HepG2 (cell line): ENCODE measurements around the gene LRRC10B. TPM values are rescaled to one million over a fixed set of nuclear protein-coding genes. Genes with fewer than 3 reads are reported as not detected.

Source experiments
- ATAC-seq: fragments of 200-7000 bp; cut with Tn5 transposase; 3 replicates; pipeline ENCODE4 v1.9.1; 2020; ENCODE audit warnings: mild to moderate bottlenecking, moderate library complexity
- BruUV-seq: library from RNA; stranded (reverse); fragments of 400-500 nt; replicated peaks from 2 replicates; lab custom pipeline; 2021; lab: Mats Ljungman, UMichigan
- CTCF ChIA-PET: fragments of 300-600 bp; formaldehyde crosslinking; extraction: SDS; loops from one replicate; lab custom pipeline; 2021; ENCODE audit warnings: low total read pairs, inconsistent platforms, low intra/inter-chr PET ratio; lab: Yijun Ruan, JAX
- POLR2A ChIA-PET: fragments of 350-600 bp; sonication (Branson Sonifier 250); formaldehyde crosslinking; loops from one replicate; lab custom pipeline; 2020; ENCODE audit warnings: antibody characterized with exemption, inconsistent platforms; lab: Yijun Ruan, JAX
- DNase-seq: peaks from one replicate; pipeline ENCODE4 v3.0.0-alpha.2; 2015; ENCODE audit warnings: low spot score
- FAIRE-seq: peaks from 3 replicates; lab custom pipeline; 2011; peaks lifted over from hg19 to GRCh38; lab: Jason Lieb, UNC
- H2AFZ ChIP-seq: one replicate; pipeline ENCODE4 v1.6.1; 2011; ENCODE audit warnings: low read length, inconsistent platforms
- H3K27ac ChIP-seq: fragments of 300-600 bp; 3 replicates; pipeline ENCODE4 v1.8.0; 2011; ENCODE audit warnings: mixed run types, mild to moderate bottlenecking, mixed read lengths, low read length, inconsistent platforms; ENCODE audit not compliant: insufficient read depth; ENCODE audit errors: extremely low read length
- H3K27me3 ChIP-seq, 2 experiments: fragments of 200-600 bp in 1 of 2; 2 replicates in 1 of 2; 3 replicates in 1 of 2; pipeline versions ENCODE4 v1.6.0 to v1.8.0; 2011; ENCODE audit warnings: low read length in 2 of 2, mild to moderate bottlenecking in 2 of 2, moderate library complexity in 2 of 2, inconsistent platforms in 1 of 2; ENCODE audit not compliant: insufficient read depth in 2 of 2, control insufficient read depth in 1 of 2
- H3K36me3 ChIP-seq, 2 experiments: fragments of 200-600 bp in 1 of 2; replicated peaks in 1 of 2; 2 replicates in 1 of 2; 3 replicates in 1 of 2; pipeline versions ENCODE4 v1.5.1 to v1.8.0; 2011; ENCODE audit warnings: low read length in 2 of 2, inconsistent platforms in 1 of 2; ENCODE audit not compliant: insufficient read depth in 2 of 2, control insufficient read depth in 1 of 2
- H3K4me1 ChIP-seq: 2 replicates; pipeline ENCODE4 v1.5.1; 2012; ENCODE audit warnings: low read length, inconsistent platforms; ENCODE audit not compliant: insufficient read depth
- H3K4me2 ChIP-seq: 2 replicates; pipeline ENCODE4 v1.6.0; 2011; ENCODE audit warnings: low read depth, low read length, inconsistent platforms
- H3K4me3 ChIP-seq, 3 experiments: fragments of 200-600 bp in 1 of 3; sonication (generic), shearing (Covaris generic) in 1 of 3; replicated peaks in 1 of 3; 2 replicates each; pipeline ENCODE4 v1.5.1; 2011 to 2016; ENCODE audit warnings: low read length in 3 of 3, inconsistent platforms in 2 of 3, low read depth in 2 of 3, mild to moderate bottlenecking in 2 of 3, control low read depth in 1 of 3, mixed read lengths in 1 of 3; ENCODE audit not compliant: insufficient read depth in 1 of 3
- H3K79me2 ChIP-seq: one replicate; pipeline ENCODE4 v1.6.1; 2011; ENCODE audit warnings: low read length, inconsistent platforms; ENCODE audit not compliant: insufficient read depth
- H3K9ac ChIP-seq: 2 replicates; pipeline ENCODE4 v1.6.0; 2011; ENCODE audit warnings: mild to moderate bottlenecking, low read depth, low read length, inconsistent platforms; ENCODE audit not compliant: insufficient read depth
- H3K9me3 ChIP-seq: 2 replicates; pipeline ENCODE4 v1.5.1; 2012; ENCODE audit warnings: mild to moderate bottlenecking, low read length
- H4K20me1 ChIP-seq: 2 replicates; pipeline ENCODE4 v1.6.0; 2011; ENCODE audit warnings: inconsistent platforms, mild to moderate bottlenecking, low read length, moderate library complexity; ENCODE audit not compliant: insufficient read depth
- BCL6 ChIP-seq: IDR thresholded peaks from 2 replicates; pipeline ENCODE4 v1.6.1; 2016; ENCODE audit warnings: missing genetic modification reagents, missing compliant biosample characterization
- GZF1 ChIP-seq: sonication (generic); formaldehyde crosslinking; IDR thresholded peaks from 2 replicates; pipeline ENCODE4 v1.5.1; 2020; ENCODE audit warnings: mild to moderate bottlenecking, missing genetic modification reagents
- MAFK ChIP-seq, 2 experiments: IDR thresholded peaks in 1 of 2; conservative IDR thresholded peaks in 1 of 2; 2 replicates each; pipeline ENCODE4 v1.6.1; 2011; ENCODE audit warnings: improper control_type of control experiment in 2 of 2, low read length in 2 of 2
- MTF1 ChIP-seq: sonication (generic); formaldehyde crosslinking; IDR thresholded peaks from 2 replicates; pipeline ENCODE4 v1.5.0; 2020; ENCODE audit warnings: missing genetic modification reagents
- RXRB ChIP-seq: IDR thresholded peaks from 2 replicates; pipeline ENCODE4 v1.6.1; 2016; ENCODE audit warnings: borderline replicate concordance, missing genetic modification reagents, missing compliant biosample characterization
- SOX13 ChIP-seq, 3 experiments: fragments of 450-650 bp in 1 of 3; sonication (generic) in 1 of 3; formaldehyde crosslinking in 1 of 3; IDR thresholded peaks in 2 of 3; conservative IDR thresholded peaks in 1 of 3; 2 replicates each; pipeline versions ENCODE4 v1.5.0 to v1.6.1; 2016 to 2020; ENCODE audit warnings: antibody characterized with exemption in 1 of 3, mild to moderate bottlenecking in 1 of 3, missing compliant biosample characterization in 1 of 3, missing genetic modification reagents in 1 of 3, moderate library complexity in 1 of 3
- ZNF235 ChIP-seq: sonication (generic); formaldehyde crosslinking; IDR thresholded peaks from 2 replicates; pipeline ENCODE4 v1.8.1; 2023; ENCODE audit warnings: mild to moderate bottlenecking, missing genetic modification reagents, borderline replicate concordance
- ZNF263 ChIP-seq: sonication (generic); formaldehyde crosslinking; IDR thresholded peaks from 2 replicates; pipeline ENCODE4 v1.4.0; 2020; ENCODE audit warnings: missing genetic modification reagents
- ZNF33A ChIP-seq: sonication (generic); formaldehyde crosslinking; IDR thresholded peaks from 2 replicates; pipeline ENCODE4 v1.5.1; 2020; ENCODE audit warnings: missing genetic modification reagents, mild to moderate bottlenecking, moderate library complexity, borderline replicate concordance
- ZNF775 ChIP-seq: sonication (generic); formaldehyde crosslinking; IDR thresholded peaks from 2 replicates; pipeline ENCODE4 v1.4.0; 2020; ENCODE audit warnings: missing genetic modification reagents, mild to moderate bottlenecking, moderate library complexity, borderline replicate concordance
- ZNF878 ChIP-seq: sonication (generic); formaldehyde crosslinking; IDR thresholded peaks from 2 replicates; pipeline ENCODE4 v1.8.1; 2023; ENCODE audit warnings: mild to moderate bottlenecking, missing genetic modification reagents, moderate library complexity
- ZSCAN20 ChIP-seq: sonication (generic); formaldehyde crosslinking; IDR thresholded peaks from 2 replicates; pipeline ENCODE4 v1.4.0; 2020; ENCODE audit warnings: missing genetic modification reagents, mild to moderate bottlenecking, borderline replicate concordance
- ZSCAN21 ChIP-seq: sonication (generic); formaldehyde crosslinking; IDR thresholded peaks from 2 replicates; pipeline ENCODE4 v1.8.0; 2022; ENCODE audit warnings: mild to moderate bottlenecking, missing genetic modification reagents, moderate library complexity, borderline replicate concordance
- WGBS: methylation state at CpG from one replicate; pipeline ENCODE4 v1.1.6; 2017; ENCODE audit warnings: low lambda C conversion rate; 5-methylcytosine and 5-hydroxymethylcytosine counted together
- in situ Hi-C: cut with HindIII; loops from 2 replicates; pipeline ENCODE4 v1.10.0; 2017; ENCODE audit warnings: low pct_unique_long_range_greater_than_20kb; ENCODE audit not compliant: extremely low pct_ligation_motif_present
- intact Hi-C: fragments of 100-400 bp; cut with micrococcal nuclease; formaldehyde crosslinking; loops from one replicate; pipeline ENCODE4 v1.10.0; 2022; ENCODE audit not compliant: unreplicated experiment
- polyA plus RNA-seq, 8 experiments: library from polyadenylated mRNA; depleted of rRNA in 3 of 8; stranded (reverse) in 7 of 8; unstranded in 1 of 8; fragments of >200 nt; fragmentation: Illumina TruSeq in 4 of 8; extraction: Trizol in 4 of 8; gene quantifications; 2 replicates each; pipeline versions ENCODE4 v1.2.1 to v1.2.3, GENCODE V29; 2011 to 2016; ENCODE audit warnings: low read depth in 4 of 8, missing spikeins in 1 of 8, mixed read lengths in 1 of 8; ENCODE audit not compliant: insufficient read depth in 1 of 8
- total RNA-seq, 5 experiments: library from RNA; depleted of rRNA; stranded (reverse); fragments of >200 nt; fragmentation: Illumina TruSeq; extraction: Trizol; gene quantifications; 2 replicates each; pipeline ENCODE4 v1.2.3, GENCODE V29; 2016; ENCODE audit warnings: low read depth in 1 of 5
- TF ChIP-seq, protein P1 (sequence below): sonication (generic); formaldehyde crosslinking; IDR thresholded peaks from 2 replicates; pipeline ENCODE4 v1.5.1; 2020; ENCODE audit warnings: mild to moderate bottlenecking, missing genetic modification reagents, moderate library complexity
- TF ChIP-seq, protein P2 (sequence below): sonication (generic); formaldehyde crosslinking; IDR thresholded peaks from 2 replicates; pipeline ENCODE4 v1.5.0; 2020; ENCODE audit warnings: missing genetic modification reagents, mild to moderate bottlenecking, borderline replicate concordance

LRRC10B gene
- total and polyA plus RNA-seq, 2 of the 13 experiments (the other 11 are each of a cell fraction or from before 2014, with no cell fraction given) = not detected

- peaks cover 43% of the 10 kb centered on the region for H3K4me1 ChIP-seq
- H2AFZ ChIP-seq = no peak overlapping the region
- no peaks in the 10 kb centered on the region for H3K79me2 ChIP-seq
- POLR2A ChIA-PET = no interaction called here
- H3K4me3 ChIP-seq = no peak overlapping the region
- in situ Hi-C loops (no loop called here), intact Hi-C loops (no loop called here)
- TF ChIP-seq ZNF235 = no peak
- TF ChIP-seq RXRB (CRISPR knock-in tag) = no peak
- TF ChIP-seq MAFK (conservative IDR thresholded peaks at IDR 0.05 in 1 of 2, IDR thresholded peaks at IDR 0.05 in 1 of 2; ENCODE audit: low read length in 2 of 2) = no peak
- TF ChIP-seq ZSCAN21 (CRISPR knock-in tag) = no peak
- TF ChIP-seq BCL6 (CRISPR knock-in tag) = no peak
- TF ChIP-seq ZNF775 (CRISPR knock-in tag) = no peak
- no peak for TF ChIP-seq ZNF33A
- TF ChIP-seq MTF1 (CRISPR knock-in tag) = no peak
- TF ChIP-seq ZNF263 (CRISPR knock-in tag) = no peak
- TF ChIP-seq SOX13 (IDR thresholded peaks at IDR 0.05) = no peak
- no peak for TF ChIP-seq SOX13 (CRISPR knock-in tag; conservative IDR thresholded peaks at IDR 0.05 in 1 of 2, IDR thresholded peaks at IDR 0.05 in 1 of 2)
- TF ChIP-seq GZF1 (CRISPR knock-in tag) = no peak
- TF ChIP-seq ZSCAN20 (CRISPR knock-in tag) = no peak
- no peak for TF ChIP-seq ZNF878
- TF ChIP-seq, protein P1, sequence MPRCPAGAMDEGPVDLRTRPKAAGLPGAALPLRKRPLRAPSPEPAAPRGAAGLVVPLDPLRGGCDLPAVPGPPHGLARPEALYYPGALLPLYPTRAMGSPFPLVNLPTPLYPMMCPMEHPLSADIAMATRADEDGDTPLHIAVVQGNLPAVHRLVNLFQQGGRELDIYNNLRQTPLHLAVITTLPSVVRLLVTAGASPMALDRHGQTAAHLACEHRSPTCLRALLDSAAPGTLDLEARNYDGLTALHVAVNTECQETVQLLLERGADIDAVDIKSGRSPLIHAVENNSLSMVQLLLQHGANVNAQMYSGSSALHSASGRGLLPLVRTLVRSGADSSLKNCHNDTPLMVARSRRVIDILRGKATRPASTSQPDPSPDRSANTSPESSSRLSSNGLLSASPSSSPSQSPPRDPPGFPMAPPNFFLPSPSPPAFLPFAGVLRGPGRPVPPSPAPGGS (CRISPR knock-in tag) = no peak
- TF ChIP-seq, protein P2, sequence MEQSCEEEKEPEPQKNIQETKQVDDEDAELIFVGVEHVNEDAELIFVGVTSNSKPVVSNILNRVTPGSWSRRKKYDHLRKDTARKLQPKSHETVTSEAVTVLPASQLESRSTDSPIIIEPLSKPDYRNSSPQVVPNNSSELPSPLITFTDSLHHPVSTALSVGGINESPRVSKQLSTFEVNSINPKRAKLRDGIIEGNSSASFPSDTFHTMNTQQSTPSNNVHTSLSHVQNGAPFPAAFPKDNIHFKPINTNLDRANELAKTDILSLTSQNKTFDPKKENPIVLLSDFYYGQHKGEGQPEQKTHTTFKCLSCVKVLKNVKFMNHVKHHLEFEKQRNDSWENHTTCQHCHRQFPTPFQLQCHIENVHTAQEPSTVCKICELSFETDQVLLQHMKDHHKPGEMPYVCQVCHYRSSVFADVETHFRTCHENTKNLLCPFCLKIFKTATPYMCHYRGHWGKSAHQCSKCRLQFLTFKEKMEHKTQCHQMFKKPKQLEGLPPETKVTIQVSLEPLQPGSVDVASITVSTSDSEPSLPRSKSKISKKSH (CRISPR knock-in tag) = no peak
- H3K9ac ChIP-seq = no peak overlapping the region
- no peaks in the 10 kb centered on the region for H4K20me1 ChIP-seq
- no peak for DNase-seq
- no peak overlapping the region for H3K27ac ChIP-seq
- ATAC-seq = no peak
- no TSS peak for BruUV-seq
- H3K4me2 ChIP-seq = no peak overlapping the region
- H3K36me3 ChIP-seq = no peaks in the 10 kb centered on the region
- 55% methylated on average over 13 of the region's 15 CpGs for WGBS
- FAIRE-seq = no peak
- H3K27me3 ChIP-seq = peaks cover 2 to 34% of the 10 kb centered on the region in 2 experiments; a peak in 4 of 5 replicates
- H3K9me3 ChIP-seq = no peaks in the 10 kb centered on the region
- CTCF ChIA-PET = interaction anchor here (5.8 kb wide), 1 partner anchor 35 kb away, joined by 87 read pairs; no protein-coding TSS in a partner anchor
These were observed 28.1 kb upstream of the LRRC10B start for GRCh38 chr11:61480261-61480993.
